Activated CD4-positive, alpha-beta T cell treated with anti-CD3 and anti-CD28 coated beads, Interleukin-2, amount 50 U/mL, for 16 hours (primary cell): ENCODE measurements around the gene CYSRT1.
"Not testable (repeated sequence)": the region's sequence is repeated elsewhere in the genome, so short reads cannot be mapped to it uniquely, and the experiment has no call there.

ENCODE experiments used
- DNase-seq: peaks from one replicate; pipeline ENCODE4 v3.0.0-alpha.2; 2020

The CYSRT1 gene

GRCh38 chr9:137239541-137240200, 14.7 kb downstream of the CYSRT1 start:
- not testable (repeated sequence) for DNase-seq

- DNase-seq = peak; percentile 65
These were observed 15.4 kb downstream of the CYSRT1 start for GRCh38 chr9:137240318-137240840.

GRCh38 chr9:137240841-137241489, 16.0 kb downstream of the CYSRT1 start, which contains the start of gene TUBB4B:
Gene TUBB4B, plus strand, starts transcription at chr9:137241287. Its CDS starts 74 bp downstream, at chr9:137241361.
- DNase-seq = peak; percentile 100

- DNase-seq = peak; percentile 47
These were observed 16.7 kb downstream of the CYSRT1 start for GRCh38 chr9:137241490-137242268.

GRCh38 chr9:137242269-137243203, 17.6 kb downstream of the CYSRT1 start:
- DNase-seq = no peak

GRCh38 chr9:137243266-137243625, 18.3 kb downstream of the CYSRT1 start:
- not testable (repeated sequence) for DNase-seq

GRCh38 chr9:137243626-137244485, 18.9 kb downstream of the CYSRT1 start:
- no peak for DNase-seq

GRCh38 chr9:137244486-137245449, 19.8 kb downstream of the CYSRT1 start:
- DNase-seq = no peak

GRCh38 chr9:137245450-137246421, 20.8 kb downstream of the CYSRT1 start:
- no peak for DNase-seq

- DNase-seq = no peak
These were observed 22.4 kb downstream of the CYSRT1 start for GRCh38 chr9:137247135-137247915.

GRCh38 chr9:137247916-137248175, 22.9 kb downstream of the CYSRT1 start:
- no peak for DNase-seq

- no peak for DNase-seq
These were observed 25.6 kb downstream of the CYSRT1 start for GRCh38 chr9:137250329-137251193.

GRCh38 chr9:137251194-137251461, 26.2 kb downstream of the CYSRT1 start, which contains the start of gene STPG3:
Gene STPG3, plus strand, starts transcription at chr9:137251286. Its CDS starts 1 bp downstream, at chr9:137251287.
- no peak for DNase-seq

- DNase-seq = no peak
These were observed 26.7 kb downstream of the CYSRT1 start for GRCh38 chr9:137251490-137252268.

- no peak for DNase-seq
These were observed 27.9 kb downstream of the CYSRT1 start for GRCh38 chr9:137252555-137253506.
